Tibial nerve (tissue), 4 donors: ENCODE measurements around the gene CYP1B1. TPM values are rescaled to one million over a fixed set of nuclear protein-coding genes. Genes with fewer than 3 reads are reported as not detected.
A peak's percentile ranks its signal among the peaks of the same experiment; 100 is the strongest.

Experiments used
- DNase-seq, 2 donors: peaks; one replicate each; pipeline ENCODE4 v3.0.0-alpha.2; 2019; ENCODE audit warnings: low spot score in 2 of 2
- H3K27ac ChIP-seq, 4 donors: fragments of 200-600 bp; sonication (generic) in 3 of 4; one replicate each; pipeline ENCODE4 v1.5.1; 2017 to 2019; ENCODE audit warnings: mild to moderate bottlenecking in 1 of 4
- H3K27me3 ChIP-seq, 2 donors: fragments of 200-600 bp; sonication (generic) in 1 of 2; one replicate each; pipeline versions ENCODE4 v1.5.1 to v1.6.0; 2017 to 2019
- H3K36me3 ChIP-seq, 3 donors: fragments of 200-600 bp; sonication (generic); one replicate each; pipeline ENCODE4 v1.5.1; 2018 to 2019
- H3K4me1 ChIP-seq, 4 donors: fragments of 200-600 bp; sonication (generic) in 3 of 4; one replicate each; pipeline ENCODE4 v1.5.1; 2017 to 2019
- H3K4me3 ChIP-seq, 4 donors: fragments of 200-600 bp; sonication (generic) in 3 of 4; one replicate each; pipeline ENCODE4 v1.5.1; 2017 to 2019; ENCODE audit warnings: mild to moderate bottlenecking in 1 of 4, moderate library complexity in 1 of 4
- H3K9me3 ChIP-seq, 4 donors: fragments of 200-600 bp; sonication (generic) in 3 of 4; one replicate each; pipeline ENCODE4 v1.5.1; 2017 to 2019
- CTCF ChIP-seq, 5 experiments: fragments of 200-600 bp in 3 of 5; fragments of 450-650 bp in 2 of 5; sonication (generic) in 3 of 5; IDR thresholded peaks; one replicate each; pipeline ENCODE4 v1.5.1; 2016 to 2019; ENCODE audit warnings: antibody characterized with exemption in 5 of 5, mild to moderate bottlenecking in 3 of 5, moderate library complexity in 2 of 5
- EP300 ChIP-seq, 2 donors: sonication (generic); formaldehyde crosslinking; IDR thresholded peaks; one replicate each; pipeline ENCODE4 v1.6.1; 2017; ENCODE audit warnings: antibody characterized with exemption in 2 of 2, mild to moderate bottlenecking in 1 of 2
- POLR2A ChIP-seq, 2 donors: fragments of 450-650 bp; IDR thresholded peaks; one replicate each; pipeline ENCODE4 v1.6.1; 2017; ENCODE audit warnings: antibody characterized with exemption in 2 of 2, mild to moderate bottlenecking in 2 of 2, moderate library complexity in 2 of 2
- WGBS, 2 donors: methylation state at CpG; one replicate each; pipeline ENCODE4 v1.1.5; 2018; 5-methylcytosine and 5-hydroxymethylcytosine counted together
- total RNA-seq, 4 donors: library from RNA; depleted of rRNA; stranded (reverse); fragments of >200 nt; gene quantifications; one replicate each; pipeline ENCODE4 v1.1.0, GENCODE V29; 2016

Gene CYP1B1
- total RNA-seq, 4 donors from 2014 or later = 170 to 321 (median 212) TPM

DNA sequence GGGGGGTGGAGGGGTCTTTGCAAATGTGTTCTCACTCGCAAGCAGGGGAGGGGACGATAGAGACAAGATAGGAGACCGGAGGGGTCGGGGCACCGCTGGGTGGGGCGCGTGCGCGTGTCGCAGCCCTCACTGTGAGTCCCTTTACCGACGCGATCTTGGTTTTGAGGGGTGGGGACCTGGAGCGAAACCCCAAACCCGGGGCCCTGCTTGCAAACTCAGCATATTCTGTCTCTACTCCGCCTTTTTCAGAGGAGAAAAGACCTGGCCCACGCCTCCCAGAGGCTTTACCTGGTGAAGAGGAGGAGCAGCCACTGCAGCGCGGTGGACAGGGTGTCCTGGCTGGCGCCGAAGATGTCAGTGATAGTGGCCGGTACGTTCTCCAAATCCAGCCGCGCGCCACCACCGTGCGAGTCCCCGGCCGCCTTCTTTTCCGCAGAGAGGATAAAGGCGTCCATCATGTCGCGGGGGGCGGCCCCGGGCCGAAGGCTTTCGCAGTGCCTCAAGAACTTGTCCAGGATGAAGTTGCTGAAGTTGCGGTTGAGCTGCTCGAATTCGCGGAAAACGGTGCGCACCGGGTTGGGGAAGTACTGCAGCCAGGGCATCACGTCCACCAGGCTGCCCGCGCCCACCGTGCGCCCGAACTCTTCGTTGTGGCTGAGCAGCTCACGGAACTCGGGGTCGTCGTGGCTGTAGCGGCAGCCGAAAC, 1.7 kb downstream of the CYP1B1 start:
- Histone ChIP-seq H3K27me3 (peaks cover 0 to 22% of the 10 kb centered on the region in 2 donors), H3K4me1 (peaks cover 0 to 65% (median 15%) of the 10 kb centered on the region in 4 donors), H3K4me3 (peak overlapping the region; percentile 42 to 69 (median 50)), H3K27ac (peak overlapping the region; percentile 75 to 94 (median 89)), H3K9me3 (no peaks in the 10 kb centered on the region), H3K36me3 (peaks cover 0 to 6% (median 0%) of the 10 kb centered on the region in 3 donors)
- TF ChIP-seq CTCF (IDR thresholded peaks at IDR 0.05) (no peak), POLR2A (IDR thresholded peaks at IDR 0.05) (peak in 1 of 2 donors; percentile 16)
- no peak for DNase-seq
- 5 to 7% methylated on average over 32 to 54 of the region's 58 CpGs for WGBS, 2 donors

- peak overlapping the region; percentile 42 to 69 (median 50) for H3K4me3 ChIP-seq
- H3K27me3 ChIP-seq = peaks cover 0 to 22% of the 10 kb centered on the region in 2 donors
- peaks cover 0 to 6% (median 0%) of the 10 kb centered on the region in 3 donors for H3K36me3 ChIP-seq
- peak in 1 of 2 donors; percentile 87 for DNase-seq
- 14 to 24% methylated on average over 28 to 32 of the region's 32 CpGs for WGBS, 2 donors
- peak overlapping the region; percentile 75 to 94 (median 89) for H3K27ac ChIP-seq
- peaks cover 0 to 58% (median 15%) of the 10 kb centered on the region in 4 donors for H3K4me1 ChIP-seq
- TF ChIP-seq CTCF (IDR thresholded peaks at IDR 0.05) = no peak
- TF ChIP-seq EP300 (IDR thresholded peaks at IDR 0.05) = peak in 1 of 2 donors; percentile 84
- H3K9me3 ChIP-seq = no peaks in the 10 kb centered on the region
Observed at GRCh38 chr2:38073211-38074057, 2.5 kb downstream of the CYP1B1 start.

- Histone ChIP-seq H3K4me3 (peak overlapping the region in 2 of 4 donors; percentile 2 to 69), H3K27ac (peak overlapping the region in 3 of 4 donors; percentile 28 to 94 (median 92)), H3K36me3 (peaks cover 0 to 6% (median 0%) of the 10 kb centered on the region in 3 donors), H3K27me3 (peaks cover 0 to 20% of the 10 kb centered on the region in 2 donors), H3K9me3 (no peaks in the 10 kb centered on the region), H3K4me1 (peaks cover 0 to 46% (median 10%) of the 10 kb centered on the region in 4 donors)
- no peak for TF ChIP-seq POLR2A (IDR thresholded peaks at IDR 0.05)
- no peak for TF ChIP-seq CTCF (IDR thresholded peaks at IDR 0.05)
- TF ChIP-seq EP300 (IDR thresholded peaks at IDR 0.05) = no peak
- WGBS, 2 donors = 62 to 67% methylated on average over 3 of the region's 3 CpGs
- no peak for DNase-seq
Observed at GRCh38 chr2:38070438-38070837, 5.5 kb downstream of the CYP1B1 start.

GRCh38 chr2:38068234-38068633, 7.7 kb downstream of the CYP1B1 start:
- H3K9me3 ChIP-seq = no peaks in the 10 kb centered on the region
- H3K36me3 ChIP-seq = peaks cover 0 to 10% (median 0%) of the 10 kb centered on the region in 3 donors
- H3K27ac ChIP-seq = peak overlapping the region in 3 of 4 donors; percentile 2 to 94 (median 62)
- 63 to 73% methylated on average over 4 of the region's 4 CpGs for WGBS, 2 donors
- peak overlapping the region in 2 of 4 donors; percentile 4 to 69 for H3K4me3 ChIP-seq
- peaks cover 0 to 33% (median 2%) of the 10 kb centered on the region in 4 donors for H3K4me1 ChIP-seq
- DNase-seq = no peak
- H3K27me3 ChIP-seq = peaks cover 0 to 2% of the 10 kb centered on the region in 2 donors
- TF ChIP-seq EP300 (IDR thresholded peaks at IDR 0.05) (no peak), CTCF (IDR thresholded peaks at IDR 0.05) (no peak), POLR2A (IDR thresholded peaks at IDR 0.05) (no peak)
